Keratinocyte (primary cell): ENCODE results near the gene SLC25A11.

Experiments
- CTCF ChIP-seq, 3 experiments: IDR thresholded peaks in 1 of 3; conservative IDR thresholded peaks in 1 of 3; optimal IDR thresholded peaks in 1 of 3; 2 replicates in 2 of 3; 3 replicates in 1 of 3; pipeline versions ENCODE3 to v1.5.1; 2011; ENCODE audit warnings: low read length in 3 of 3, mild to moderate bottlenecking in 3 of 3, moderate library complexity in 2 of 3, control low read depth in 1 of 3, inconsistent platforms in 1 of 3; ENCODE audit not compliant: insufficient read depth in 2 of 3; ENCODE audit errors: extremely low read depth in 1 of 3
- EZH2 ChIP-seq: IDR thresholded peaks from one replicate; pipeline ENCODE4 v1.6.1; 2012; ENCODE audit warnings: inconsistent platforms, mild to moderate bottlenecking, low read length, moderate library complexity

GRCh38 chr17:4938069-4938491 is 1.8 kb downstream of the SLC25A11 start:
- no peak for TF ChIP-seq CTCF (optimal IDR thresholded peaks at IDR 0.05 in 1 of 3, IDR thresholded peaks at IDR 0.05 in 1 of 3, conservative IDR thresholded peaks at IDR 0.05 in 1 of 3; ENCODE audit: extremely low read depth in 1 of 3, insufficient read depth in 2 of 3, low read length in 3 of 3)
- TF ChIP-seq EZH2 = no peak
